ENCODE results near the gene SETX.

DNA sequence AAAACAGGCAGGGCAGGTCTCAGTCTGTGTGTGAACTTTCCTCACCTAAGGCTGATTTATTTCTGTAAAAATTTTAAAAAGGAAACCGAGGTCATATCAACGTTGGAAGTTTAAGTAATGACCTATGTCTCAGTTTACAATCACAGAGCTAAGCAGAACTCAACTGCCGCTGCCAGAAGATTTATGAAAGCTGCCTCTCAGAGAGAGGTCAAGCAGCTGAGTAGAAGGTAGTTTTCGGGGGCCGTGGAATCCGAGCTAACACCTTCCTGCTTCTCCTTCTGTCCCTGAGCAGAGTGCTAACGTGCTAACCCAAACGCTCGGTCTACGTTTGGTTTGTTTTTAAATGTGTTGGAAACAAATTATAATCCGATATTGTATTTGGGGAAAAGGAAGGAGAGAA, 40.8 kb upstream of the SETX start:
- TF ChIP-seq POLR2A (IDR thresholded peaks at IDR 0.05), result no peak
- TF ChIP-seq, protein P1, sequence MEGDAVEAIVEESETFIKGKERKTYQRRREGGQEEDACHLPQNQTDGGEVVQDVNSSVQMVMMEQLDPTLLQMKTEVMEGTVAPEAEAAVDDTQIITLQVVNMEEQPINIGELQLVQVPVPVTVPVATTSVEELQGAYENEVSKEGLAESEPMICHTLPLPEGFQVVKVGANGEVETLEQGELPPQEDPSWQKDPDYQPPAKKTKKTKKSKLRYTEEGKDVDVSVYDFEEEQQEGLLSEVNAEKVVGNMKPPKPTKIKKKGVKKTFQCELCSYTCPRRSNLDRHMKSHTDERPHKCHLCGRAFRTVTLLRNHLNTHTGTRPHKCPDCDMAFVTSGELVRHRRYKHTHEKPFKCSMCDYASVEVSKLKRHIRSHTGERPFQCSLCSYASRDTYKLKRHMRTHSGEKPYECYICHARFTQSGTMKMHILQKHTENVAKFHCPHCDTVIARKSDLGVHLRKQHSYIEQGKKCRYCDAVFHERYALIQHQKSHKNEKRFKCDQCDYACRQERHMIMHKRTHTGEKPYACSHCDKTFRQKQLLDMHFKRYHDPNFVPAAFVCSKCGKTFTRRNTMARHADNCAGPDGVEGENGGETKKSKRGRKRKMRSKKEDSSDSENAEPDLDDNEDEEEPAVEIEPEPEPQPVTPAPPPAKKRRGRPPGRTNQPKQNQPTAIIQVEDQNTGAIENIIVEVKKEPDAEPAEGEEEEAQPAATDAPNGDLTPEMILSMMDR (IDR thresholded peaks at IDR 0.05), result no peak
- no peak for TF ChIP-seq POLR2AphosphoS5 (IDR thresholded peaks at IDR 0.05)
- TF ChIP-seq EP300 (IDR thresholded peaks at IDR 0.05), result no peak

Measured in sigmoid colon (tissue), 4 donors.